Measurements from ENCODE around the gene OVCA2. TPM values are rescaled to one million over a fixed set of nuclear protein-coding genes. Genes with fewer than 3 reads are reported as not detected.
"Not testable (repeated sequence)": the region's sequence is repeated elsewhere in the genome, so short reads cannot be mapped to it uniquely, and the experiment has no call there.

The OVCA2 gene
- total RNA-seq, 3 donors from 2014 or later = 25.3 to 35.5 (median 33.0) TPM

DNA sequence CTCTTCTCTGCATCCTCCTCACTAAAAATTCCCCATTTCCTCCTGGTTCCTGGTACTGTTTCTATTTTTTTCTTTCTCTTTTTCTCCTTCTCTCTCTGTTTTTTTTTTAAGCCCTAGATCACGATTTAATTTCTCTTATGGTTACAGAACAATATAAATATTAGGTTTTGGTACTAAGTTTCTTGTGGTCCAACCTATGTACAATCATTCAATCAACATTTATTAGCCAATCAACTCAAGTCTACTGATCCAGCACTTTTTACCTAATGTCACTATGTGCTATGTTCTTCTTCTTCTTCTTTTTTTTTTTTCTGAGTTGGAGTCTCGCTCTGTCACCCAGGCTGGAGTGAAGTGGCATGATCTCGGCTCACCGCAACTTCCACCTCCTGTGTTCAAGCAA is 29.3 kb upstream of the OVCA2 start:
- intact Hi-C loops (cut with DNase I, micrococcal nuclease) = no loop called here
- ATAC-seq (no peak), DNase-seq (no peak)
- H3K4me3 ChIP-seq = no peak overlapping the region
- TF ChIP-seq, protein P1, sequence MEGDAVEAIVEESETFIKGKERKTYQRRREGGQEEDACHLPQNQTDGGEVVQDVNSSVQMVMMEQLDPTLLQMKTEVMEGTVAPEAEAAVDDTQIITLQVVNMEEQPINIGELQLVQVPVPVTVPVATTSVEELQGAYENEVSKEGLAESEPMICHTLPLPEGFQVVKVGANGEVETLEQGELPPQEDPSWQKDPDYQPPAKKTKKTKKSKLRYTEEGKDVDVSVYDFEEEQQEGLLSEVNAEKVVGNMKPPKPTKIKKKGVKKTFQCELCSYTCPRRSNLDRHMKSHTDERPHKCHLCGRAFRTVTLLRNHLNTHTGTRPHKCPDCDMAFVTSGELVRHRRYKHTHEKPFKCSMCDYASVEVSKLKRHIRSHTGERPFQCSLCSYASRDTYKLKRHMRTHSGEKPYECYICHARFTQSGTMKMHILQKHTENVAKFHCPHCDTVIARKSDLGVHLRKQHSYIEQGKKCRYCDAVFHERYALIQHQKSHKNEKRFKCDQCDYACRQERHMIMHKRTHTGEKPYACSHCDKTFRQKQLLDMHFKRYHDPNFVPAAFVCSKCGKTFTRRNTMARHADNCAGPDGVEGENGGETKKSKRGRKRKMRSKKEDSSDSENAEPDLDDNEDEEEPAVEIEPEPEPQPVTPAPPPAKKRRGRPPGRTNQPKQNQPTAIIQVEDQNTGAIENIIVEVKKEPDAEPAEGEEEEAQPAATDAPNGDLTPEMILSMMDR (IDR thresholded peaks at IDR 0.05) = no peak
- H3K4me1 ChIP-seq (ENCODE audit: low read depth) = no peaks in the 10 kb centered on the region
- H3K36me3 ChIP-seq (ENCODE audit: low read depth) = no peaks in the 10 kb centered on the region
- no peaks in the 10 kb centered on the region for H3K9me3 ChIP-seq

DNA sequence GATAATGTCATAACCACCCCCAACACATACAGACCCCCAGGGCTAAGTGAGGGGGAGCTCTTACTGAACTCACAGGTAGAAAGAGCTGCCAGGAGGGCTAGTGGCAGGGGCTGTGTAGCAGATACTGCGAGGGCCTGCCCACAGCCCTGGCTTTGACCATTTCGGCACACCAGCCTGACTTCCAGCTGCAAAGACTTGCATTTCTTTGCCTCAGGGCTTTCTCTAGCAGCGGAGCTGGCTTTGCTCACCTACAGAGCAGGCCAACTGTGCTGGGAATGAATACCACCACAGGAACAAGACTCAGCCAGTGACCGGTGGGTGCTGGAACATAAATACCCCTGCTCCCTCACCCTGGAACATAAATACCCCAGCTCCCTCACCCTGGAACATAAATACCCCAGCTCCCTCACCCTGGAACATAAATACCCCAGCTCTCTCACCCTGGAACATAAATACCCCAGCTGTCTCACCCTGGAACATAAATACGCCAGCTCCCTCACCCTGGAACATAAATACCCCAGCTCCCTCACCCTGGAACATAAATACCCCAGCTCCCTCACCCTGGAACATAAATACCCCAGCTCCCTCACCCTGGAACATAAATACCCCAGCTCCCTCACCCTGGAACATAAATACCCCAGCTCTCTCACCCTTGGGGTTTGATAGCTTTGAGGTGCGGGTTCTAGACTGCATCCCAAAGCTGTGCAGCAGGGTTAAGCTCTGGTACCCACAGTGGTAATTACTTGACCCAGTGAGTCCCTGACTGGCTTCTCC is 28.4 kb upstream of the OVCA2 start:
- ATAC-seq; H3K36me3 ChIP-seq (ENCODE audit: low read depth); H3K4me3 ChIP-seq; H3K4me1 ChIP-seq (ENCODE audit: low read depth); DNase-seq; intact Hi-C loops (cut with DNase I, micrococcal nuclease); H3K9me3 ChIP-seq: not testable (repeated sequence)

DNA sequence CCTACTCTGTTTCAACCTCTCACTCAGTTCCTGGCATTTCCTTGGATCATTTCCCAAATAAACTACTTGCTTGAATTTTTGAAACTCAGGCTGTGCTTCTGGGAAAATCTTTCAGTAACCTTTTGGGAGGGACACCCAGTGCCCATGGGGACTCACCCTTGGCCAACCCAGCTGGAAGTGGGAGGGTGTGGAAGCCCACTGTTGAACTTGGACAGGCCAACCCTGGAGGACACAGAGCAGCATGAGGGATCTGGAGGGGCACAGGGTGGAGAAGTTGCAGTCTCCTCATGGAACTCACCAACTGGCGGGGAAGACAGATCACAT is 27.9 kb upstream of the OVCA2 start:
- Histone ChIP-seq H3K9me3 (no peaks in the 10 kb centered on the region), H3K4me1 (ENCODE audit: low read depth) (no peaks in the 10 kb centered on the region), H3K36me3 (ENCODE audit: low read depth) (no peaks in the 10 kb centered on the region), H3K4me3 (no peak overlapping the region)
- intact Hi-C loops (cut with DNase I, micrococcal nuclease) = no loop called here
- ATAC-seq (no peak), DNase-seq (no peak)
- TF ChIP-seq, protein P1 (IDR thresholded peaks at IDR 0.05) = no peak

DNA sequence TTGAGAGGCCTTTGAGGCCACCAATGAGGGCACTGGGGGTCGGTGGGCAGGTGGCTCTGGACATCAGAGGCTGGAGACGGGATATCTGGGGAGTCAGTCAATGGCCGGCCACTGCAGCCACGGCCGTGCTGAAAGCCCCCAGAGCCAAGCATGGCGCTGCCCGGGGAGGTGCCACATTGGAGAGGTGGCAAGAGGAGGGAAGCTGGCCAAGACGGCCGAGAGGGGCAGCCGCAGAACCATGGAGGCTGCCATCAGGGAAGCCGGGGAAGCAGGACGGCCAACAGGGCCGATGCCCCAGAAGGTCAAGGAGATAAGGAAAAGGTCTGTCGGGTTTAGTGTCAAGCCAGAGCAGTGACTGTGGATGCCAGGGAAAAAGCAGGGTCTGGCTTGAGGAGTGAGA is 26.5 kb upstream of the OVCA2 start:
- H3K9me3 ChIP-seq = no peaks in the 10 kb centered on the region
- intact Hi-C loops (cut with DNase I, micrococcal nuclease) = no loop called here
- H3K4me1 ChIP-seq (ENCODE audit: low read depth) = no peaks in the 10 kb centered on the region
- no peaks in the 10 kb centered on the region for H3K36me3 ChIP-seq (ENCODE audit: low read depth)
- no peak overlapping the region for H3K4me3 ChIP-seq
- ATAC-seq (no peak), DNase-seq (no peak)
- TF ChIP-seq, protein P1 (IDR thresholded peaks at IDR 0.05) = no peak

DNA sequence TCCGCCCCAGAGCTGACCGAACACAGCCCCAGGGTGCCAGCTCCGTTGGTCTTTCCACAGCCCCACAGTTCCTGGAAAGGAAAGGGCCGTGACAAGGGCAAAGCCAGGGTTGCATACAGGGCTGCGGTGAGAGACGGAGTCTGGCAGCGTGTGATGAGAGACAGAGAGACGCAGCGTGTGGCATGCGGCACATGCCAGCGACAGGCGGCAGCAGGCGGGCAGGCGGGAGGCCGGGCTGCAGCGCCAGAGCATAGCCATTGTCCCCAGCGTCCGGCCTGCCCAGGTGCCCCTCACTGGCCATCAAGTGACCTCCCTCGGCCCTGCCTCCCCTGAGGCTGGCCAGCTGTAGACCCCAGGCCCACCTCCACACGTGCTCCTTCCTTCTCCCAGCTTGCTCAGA is 25.3 kb upstream of the OVCA2 start:
- no peak for DNase-seq
- Histone ChIP-seq H3K36me3 (ENCODE audit: low read depth) (no peaks in the 10 kb centered on the region), H3K9me3 (no peaks in the 10 kb centered on the region), H3K4me3 (no peak overlapping the region), H3K4me1 (ENCODE audit: low read depth) (no peaks in the 10 kb centered on the region)
- TF ChIP-seq, protein P1 (IDR thresholded peaks at IDR 0.05) = no peak
- intact Hi-C loops (cut with DNase I, micrococcal nuclease) = no loop called here
- ATAC-seq = no peak

DNA sequence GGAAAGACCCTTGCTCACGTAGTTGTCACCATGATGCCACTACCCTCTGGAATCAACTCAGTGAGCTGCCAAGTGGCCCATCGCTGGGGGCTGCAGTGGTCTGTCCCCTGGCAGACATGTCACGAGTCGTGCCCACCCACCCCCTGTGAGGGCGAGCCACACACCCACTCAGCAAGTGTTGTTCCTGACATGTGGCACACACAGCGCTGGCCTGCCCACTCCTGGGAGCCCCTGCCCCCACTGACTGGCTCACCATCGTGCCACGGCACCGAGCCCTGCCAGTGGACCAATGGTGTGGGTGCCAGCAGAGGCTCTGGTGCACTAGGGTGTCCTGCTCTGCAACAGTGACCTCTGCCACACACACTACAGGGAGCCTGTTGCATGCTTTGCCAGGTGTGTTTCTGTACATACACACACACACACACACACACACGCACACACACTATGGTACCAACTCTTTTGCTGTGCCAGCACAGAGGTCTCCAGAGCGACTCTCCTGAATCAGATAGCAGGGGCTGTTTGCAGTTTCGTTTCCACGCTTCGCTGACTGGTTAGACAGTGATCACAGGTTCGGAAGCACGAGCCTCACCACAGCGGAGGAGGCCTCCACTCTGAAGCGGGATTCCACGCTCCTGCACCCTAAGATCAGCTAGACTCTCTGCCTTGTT is 24.4 kb upstream of the OVCA2 start:
- H3K36me3 ChIP-seq (ENCODE audit: low read depth) = no peaks in the 10 kb centered on the region
- DNase-seq (no peak), ATAC-seq (peak; percentile 16)
- H3K4me1 ChIP-seq (ENCODE audit: low read depth) = no peaks in the 10 kb centered on the region
- TF ChIP-seq, protein P1 (IDR thresholded peaks at IDR 0.05) = no peak
- H3K4me3 ChIP-seq = no peak overlapping the region
- intact Hi-C loops (cut with DNase I, micrococcal nuclease) = no loop called here
- no peaks in the 10 kb centered on the region for H3K9me3 ChIP-seq

Data from mucosa of descending colon (tissue), 3 donors.